HEK293 (cell line): ENCODE data around the gene KIFC1.

Experiments
- GLIS2 ChIP-seq: fragments of 450-650 bp; formaldehyde crosslinking; IDR thresholded peaks from 2 replicates; pipeline ENCODE4 v1.5.1; 2016; ENCODE audit warnings: missing biosample characterization, missing genetic modification characterization
- HOXD13 ChIP-seq: sonication (generic); formaldehyde crosslinking; IDR thresholded peaks from 2 replicates; pipeline ENCODE4 v1.8.0; 2022; ENCODE audit warnings: missing genetic modification reagents, borderline replicate concordance
- KLF9 ChIP-seq: fragments of 450-650 bp; formaldehyde crosslinking; IDR thresholded peaks from 2 replicates; pipeline ENCODE4 v1.5.1; 2016; ENCODE audit warnings: missing biosample characterization, missing genetic modification characterization, low read depth
- MYNN ChIP-seq: fragments of 450-650 bp; formaldehyde crosslinking; IDR thresholded peaks from 2 replicates; pipeline ENCODE4 v1.5.1; 2016; ENCODE audit warnings: missing biosample characterization, missing genetic modification characterization, borderline replicate concordance
- SCRT1 ChIP-seq: fragments of 450-650 bp; formaldehyde crosslinking; IDR thresholded peaks from 2 replicates; pipeline ENCODE4 v1.5.1; 2016; ENCODE audit warnings: missing biosample characterization, missing genetic modification characterization, borderline replicate concordance
- SP2 ChIP-seq: fragments of 450-650 bp; formaldehyde crosslinking; IDR thresholded peaks from 2 replicates; pipeline ENCODE4 v1.5.1; 2016; ENCODE audit warnings: missing biosample characterization, missing genetic modification characterization
- WT1 ChIP-seq: fragments of 450-650 bp; formaldehyde crosslinking; IDR thresholded peaks from 2 replicates; pipeline ENCODE4 v1.5.1; 2016; ENCODE audit warnings: missing biosample characterization, missing genetic modification characterization
- ZBTB1 ChIP-seq: fragments of 450-650 bp; formaldehyde crosslinking; IDR thresholded peaks from 2 replicates; pipeline ENCODE4 v1.5.1; 2016; ENCODE audit warnings: missing biosample characterization, missing genetic modification characterization
- ZBTB48 ChIP-seq: fragments of 450-650 bp; formaldehyde crosslinking; IDR thresholded peaks from 2 replicates; pipeline ENCODE4 v1.5.1; 2016; ENCODE audit warnings: missing biosample characterization, missing genetic modification characterization
- ZFHX2 ChIP-seq: fragments of 450-650 bp; formaldehyde crosslinking; conservative IDR thresholded peaks from 2 replicates; pipeline ENCODE4 v1.5.1; 2016; ENCODE audit warnings: missing biosample characterization, missing genetic modification characterization
- ZNF140 ChIP-seq: fragments of 450-650 bp; formaldehyde crosslinking; IDR thresholded peaks from 2 replicates; pipeline ENCODE4 v1.5.1; 2016; ENCODE audit warnings: missing biosample characterization, missing genetic modification characterization
- ZNF16 ChIP-seq: fragments of 450-650 bp; formaldehyde crosslinking; IDR thresholded peaks from 2 replicates; pipeline ENCODE4 v1.5.1; 2016; ENCODE audit warnings: low read depth, missing biosample characterization, missing genetic modification characterization
- ZNF202 ChIP-seq: fragments of 450-650 bp; formaldehyde crosslinking; IDR thresholded peaks from 2 replicates; pipeline ENCODE4 v1.5.1; 2016; ENCODE audit warnings: missing biosample characterization, missing genetic modification characterization, borderline replicate concordance
- ZNF223 ChIP-seq: fragments of 450-650 bp; formaldehyde crosslinking; IDR thresholded peaks from 2 replicates; pipeline ENCODE4 v1.5.1; 2016; ENCODE audit warnings: missing biosample characterization, missing genetic modification characterization
- ZNF266 ChIP-seq: fragments of 450-650 bp; formaldehyde crosslinking; IDR thresholded peaks from 2 replicates; pipeline ENCODE4 v1.5.1; 2016; ENCODE audit warnings: missing biosample characterization, missing genetic modification characterization, low read depth
- ZNF274 ChIP-seq, 2 experiments: fragments of 200-500 bp in 1 of 2; fragments of 450-650 bp in 1 of 2; sonication (Bioruptor generic) in 1 of 2; formaldehyde crosslinking in 1 of 2; IDR thresholded peaks; 2 replicates each; pipeline versions ENCODE4 v1.5.1 to v1.6.1; 2014 to 2016; ENCODE audit warnings: borderline replicate concordance in 1 of 2, inconsistent platforms in 1 of 2, low read length in 1 of 2, missing biosample characterization in 1 of 2, missing genetic modification characterization in 1 of 2
- ZNF292 ChIP-seq: fragments of 450-650 bp; formaldehyde crosslinking; IDR thresholded peaks from 2 replicates; pipeline ENCODE4 v1.5.1; 2016; ENCODE audit warnings: low read depth, missing biosample characterization, missing genetic modification characterization, borderline replicate concordance
- ZNF335 ChIP-seq: fragments of 450-650 bp; formaldehyde crosslinking; conservative IDR thresholded peaks from 2 replicates; pipeline ENCODE4 v1.5.1; 2016; ENCODE audit warnings: missing biosample characterization, missing genetic modification characterization
- ZNF391 ChIP-seq: fragments of 450-650 bp; formaldehyde crosslinking; IDR thresholded peaks from 2 replicates; pipeline ENCODE4 v1.5.1; 2016; ENCODE audit warnings: low read depth, missing biosample characterization, missing genetic modification characterization, borderline replicate concordance
- ZNF416 ChIP-seq: fragments of 450-650 bp; formaldehyde crosslinking; IDR thresholded peaks from 2 replicates; pipeline ENCODE4 v1.5.1; 2016; ENCODE audit warnings: missing biosample characterization, missing genetic modification characterization
- ZNF433 ChIP-seq: fragments of 450-650 bp; formaldehyde crosslinking; IDR thresholded peaks from 2 replicates; pipeline ENCODE4 v1.5.1; 2016; ENCODE audit warnings: missing biosample characterization, missing genetic modification characterization, low read depth
- ZNF514 ChIP-seq: fragments of 450-650 bp; formaldehyde crosslinking; IDR thresholded peaks from 2 replicates; pipeline ENCODE4 v1.5.1; 2016; ENCODE audit warnings: missing biosample characterization, missing genetic modification characterization
- ZNF521 ChIP-seq: fragments of 450-650 bp; formaldehyde crosslinking; IDR thresholded peaks from 2 replicates; pipeline ENCODE4 v1.5.1; 2017; ENCODE audit warnings: missing biosample characterization, mild to moderate bottlenecking, missing genetic modification characterization
- ZNF560 ChIP-seq: fragments of 450-650 bp; formaldehyde crosslinking; IDR thresholded peaks from 2 replicates; pipeline ENCODE4 v1.5.1; 2017; ENCODE audit warnings: missing biosample characterization, missing genetic modification characterization, borderline replicate concordance
- ZNF561 ChIP-seq: fragments of 450-650 bp; IDR thresholded peaks from 2 replicates; pipeline ENCODE4 v1.5.1; 2018; ENCODE audit warnings: missing biosample characterization, missing genetic modification characterization, borderline replicate concordance
- ZNF664 ChIP-seq: fragments of 450-650 bp; formaldehyde crosslinking; IDR thresholded peaks from 2 replicates; pipeline ENCODE4 v1.5.1; 2016; ENCODE audit warnings: missing biosample characterization, missing genetic modification characterization
- ZNF701 ChIP-seq: fragments of 450-650 bp; formaldehyde crosslinking; IDR thresholded peaks from 2 replicates; pipeline ENCODE4 v1.5.1; 2016; ENCODE audit warnings: missing biosample characterization, missing genetic modification characterization
- ZNF843 ChIP-seq: fragments of 450-650 bp; formaldehyde crosslinking; IDR thresholded peaks from 2 replicates; pipeline ENCODE4 v1.5.1; 2016; ENCODE audit warnings: missing biosample characterization, missing genetic modification characterization
- ZSCAN16 ChIP-seq: fragments of 450-650 bp; formaldehyde crosslinking; IDR thresholded peaks from 2 replicates; pipeline ENCODE4 v1.5.1; 2016; ENCODE audit warnings: missing biosample characterization, missing genetic modification characterization
- ZSCAN30 ChIP-seq: fragments of 450-650 bp; IDR thresholded peaks from 2 replicates; pipeline ENCODE4 v1.5.1; 2018; ENCODE audit warnings: missing biosample characterization, mild to moderate bottlenecking, missing genetic modification characterization, moderate library complexity
- TF ChIP-seq, protein P1 (sequence below): fragments of 450-650 bp; formaldehyde crosslinking; IDR thresholded peaks from 2 replicates; pipeline ENCODE4 v1.5.1; 2016; ENCODE audit warnings: missing biosample characterization, missing genetic modification characterization
- TF ChIP-seq, protein P2 (sequence below): fragments of 450-650 bp; formaldehyde crosslinking; optimal IDR thresholded peaks from 2 replicates; pipeline ENCODE3; 2016; ENCODE audit warnings: missing biosample characterization, mild to moderate bottlenecking, missing genetic modification characterization
- TF ChIP-seq, protein P3 (sequence below): fragments of 450-650 bp; formaldehyde crosslinking; IDR thresholded peaks from 2 replicates; pipeline ENCODE4 v1.5.1; 2016; ENCODE audit warnings: missing biosample characterization, missing genetic modification characterization, low read depth
- TF ChIP-seq, protein P4 (sequence below): fragments of 450-650 bp; formaldehyde crosslinking; IDR thresholded peaks from 2 replicates; pipeline ENCODE4 v1.5.1; 2016; ENCODE audit warnings: missing biosample characterization, missing genetic modification characterization

The KIFC1 gene

DNA sequence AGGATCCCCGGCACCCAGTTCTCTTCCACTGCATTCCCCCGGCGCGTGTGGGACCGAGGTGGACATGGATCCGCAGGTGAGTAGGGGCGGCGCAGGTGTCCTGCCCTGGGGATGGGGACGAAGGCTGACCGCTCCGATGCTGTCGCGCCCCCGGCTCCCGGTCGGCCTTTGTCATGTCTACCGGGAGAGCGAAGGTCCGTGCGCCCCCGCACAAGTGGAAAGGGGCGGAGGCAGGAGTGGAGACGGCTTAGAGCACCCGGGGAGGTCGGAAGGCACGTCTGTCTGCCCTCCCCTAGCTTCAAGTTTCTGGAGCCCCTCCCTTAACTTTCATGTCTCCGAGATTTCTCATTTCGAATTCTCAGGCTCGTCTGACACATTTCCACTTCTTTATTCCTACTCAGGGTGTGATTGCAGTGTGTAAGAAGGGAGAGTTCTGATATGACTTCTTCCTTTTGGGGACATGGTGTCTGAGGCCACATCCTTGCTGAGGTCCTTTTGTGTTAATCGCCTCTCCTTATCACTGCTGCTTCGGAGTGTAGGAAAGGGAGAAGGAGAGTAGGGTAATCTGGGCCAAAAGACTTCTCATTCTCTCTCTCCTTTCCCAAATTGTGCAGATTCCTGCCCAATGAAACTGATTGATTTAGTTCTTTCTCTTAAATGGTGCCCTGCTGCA lies 435 bp downstream of the KIFC1 start (continued):
- TF ChIP-seq, protein P1, sequence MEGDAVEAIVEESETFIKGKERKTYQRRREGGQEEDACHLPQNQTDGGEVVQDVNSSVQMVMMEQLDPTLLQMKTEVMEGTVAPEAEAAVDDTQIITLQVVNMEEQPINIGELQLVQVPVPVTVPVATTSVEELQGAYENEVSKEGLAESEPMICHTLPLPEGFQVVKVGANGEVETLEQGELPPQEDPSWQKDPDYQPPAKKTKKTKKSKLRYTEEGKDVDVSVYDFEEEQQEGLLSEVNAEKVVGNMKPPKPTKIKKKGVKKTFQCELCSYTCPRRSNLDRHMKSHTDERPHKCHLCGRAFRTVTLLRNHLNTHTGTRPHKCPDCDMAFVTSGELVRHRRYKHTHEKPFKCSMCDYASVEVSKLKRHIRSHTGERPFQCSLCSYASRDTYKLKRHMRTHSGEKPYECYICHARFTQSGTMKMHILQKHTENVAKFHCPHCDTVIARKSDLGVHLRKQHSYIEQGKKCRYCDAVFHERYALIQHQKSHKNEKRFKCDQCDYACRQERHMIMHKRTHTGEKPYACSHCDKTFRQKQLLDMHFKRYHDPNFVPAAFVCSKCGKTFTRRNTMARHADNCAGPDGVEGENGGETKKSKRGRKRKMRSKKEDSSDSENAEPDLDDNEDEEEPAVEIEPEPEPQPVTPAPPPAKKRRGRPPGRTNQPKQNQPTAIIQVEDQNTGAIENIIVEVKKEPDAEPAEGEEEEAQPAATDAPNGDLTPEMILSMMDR (tag by site-specific recombination), result no peak
- TF ChIP-seq ZNF223 (tag by site-specific recombination) (no peak), ZNF335 (tag by site-specific recombination) (peak; percentile 62), ZNF561 (tag by site-specific recombination) (no peak), ZSCAN16 (no peak), MYNN (tag by site-specific recombination) (no peak), ZNF701 (tag by site-specific recombination) (no peak), GLIS2 (peak; percentile 71), ZNF514 (tag by site-specific recombination) (no peak), SCRT1 (tag by site-specific recombination) (no peak), ZNF292 (tag by site-specific recombination) (no peak), ZSCAN30 (0 out of 2 replicates have a peak, but pooled peaks have one; percentile 50), HOXD13 (CRISPR knock-in tag) (no peak), ZNF266 (tag by site-specific recombination) (no peak), WT1 (0 out of 2 replicates have a peak, but pooled peaks have one; percentile 38), ZNF664 (tag by site-specific recombination) (no peak), ZNF560 (no peak), ZNF202 (tag by site-specific recombination) (no peak), ZNF416 (tag by site-specific recombination) (no peak), ZNF274 (IDR thresholded peaks at IDR 0.05; ENCODE audit: low read length) (no peak), ZNF274 (tag by site-specific recombination; IDR thresholded peaks at IDR 0.05; ENCODE audit: borderline replicate concordance) (no peak), ZFHX2 (tag by site-specific recombination) (peak; percentile 73), ZNF843 (tag by site-specific recombination) (no peak; the same call in 1 of the 2 replicates), ZBTB48 (tag by site-specific recombination) (peak; percentile 48; the same call in 1 of the 2 replicates), ZNF391 (tag by site-specific recombination) (peak; percentile 67; the same call in 1 of the 2 replicates), ZNF521 (tag by site-specific recombination) (no peak), ZNF433 (tag by site-specific recombination) (no peak), KLF9 (tag by site-specific recombination) (peak; percentile 68; the same call in 1 of the 2 replicates), ZNF16 (tag by site-specific recombination) (no peak), ZBTB1 (tag by site-specific recombination) (no peak), SP2 (no peak), ZNF140 (no peak)
- TF ChIP-seq, protein P2, sequence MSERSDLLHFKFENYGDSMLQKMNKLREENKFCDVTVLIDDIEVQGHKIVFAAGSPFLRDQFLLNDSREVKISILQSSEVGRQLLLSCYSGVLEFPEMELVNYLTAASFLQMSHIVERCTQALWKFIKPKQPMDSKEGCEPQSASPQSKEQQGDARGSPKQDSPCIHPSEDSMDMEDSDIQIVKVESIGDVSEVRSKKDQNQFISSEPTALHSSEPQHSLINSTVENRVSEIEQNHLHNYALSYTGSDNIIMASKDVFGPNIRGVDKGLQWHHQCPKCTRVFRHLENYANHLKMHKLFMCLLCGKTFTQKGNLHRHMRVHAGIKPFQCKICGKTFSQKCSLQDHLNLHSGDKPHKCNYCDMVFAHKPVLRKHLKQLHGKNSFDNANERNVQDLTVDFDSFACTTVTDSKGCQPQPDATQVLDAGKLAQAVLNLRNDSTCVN, result peak; percentile 58
- TF ChIP-seq, protein P3, sequence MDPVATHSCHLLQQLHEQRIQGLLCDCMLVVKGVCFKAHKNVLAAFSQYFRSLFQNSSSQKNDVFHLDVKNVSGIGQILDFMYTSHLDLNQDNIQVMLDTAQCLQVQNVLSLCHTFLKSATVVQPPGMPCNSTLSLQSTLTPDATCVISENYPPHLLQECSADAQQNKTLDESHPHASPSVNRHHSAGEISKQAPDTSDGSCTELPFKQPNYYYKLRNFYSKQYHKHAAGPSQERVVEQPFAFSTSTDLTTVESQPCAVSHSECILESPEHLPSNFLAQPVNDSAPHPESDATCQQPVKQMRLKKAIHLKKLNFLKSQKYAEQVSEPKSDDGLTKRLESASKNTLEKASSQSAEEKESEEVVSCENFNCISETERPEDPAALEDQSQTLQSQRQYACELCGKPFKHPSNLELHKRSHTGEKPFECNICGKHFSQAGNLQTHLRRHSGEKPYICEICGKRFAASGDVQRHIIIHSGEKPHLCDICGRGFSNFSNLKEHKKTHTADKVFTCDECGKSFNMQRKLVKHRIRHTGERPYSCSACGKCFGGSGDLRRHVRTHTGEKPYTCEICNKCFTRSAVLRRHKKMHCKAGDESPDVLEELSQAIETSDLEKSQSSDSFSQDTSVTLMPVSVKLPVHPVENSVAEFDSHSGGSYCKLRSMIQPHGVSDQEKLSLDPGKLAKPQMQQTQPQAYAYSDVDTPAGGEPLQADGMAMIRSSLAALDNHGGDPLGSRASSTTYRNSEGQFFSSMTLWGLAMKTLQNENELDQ (tag by site-specific recombination), result no peak
- TF ChIP-seq, protein P4, sequence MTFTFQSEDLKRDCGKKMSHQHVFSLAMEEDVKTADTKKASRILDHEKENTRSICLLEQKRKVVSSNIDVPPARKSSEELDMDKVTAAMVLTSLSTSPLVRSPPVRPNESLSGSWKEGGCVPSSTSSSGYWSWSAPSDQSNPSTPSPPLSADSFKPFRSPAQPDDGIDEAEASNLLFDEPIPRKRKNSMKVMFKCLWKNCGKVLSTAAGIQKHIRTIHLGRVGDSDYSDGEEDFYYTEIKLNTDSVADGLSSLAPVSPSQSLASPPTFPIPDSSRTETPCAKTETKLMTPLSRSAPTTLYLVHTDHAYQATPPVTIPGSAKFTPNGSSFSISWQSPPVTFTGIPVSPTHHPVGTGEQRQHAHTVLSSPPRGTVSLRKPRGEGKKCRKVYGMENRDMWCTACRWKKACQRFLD (tag by site-specific recombination), result no peak
